ENCODE data around the gene METTL22.

METTL22 gene

GRCh38 chr16:8622315-8622656, 788 bp downstream of the METTL22 start:
- TF ChIP-seq CTCF (IDR thresholded peaks at IDR 0.05; ENCODE audit: insufficient read depth, low read length, poor library complexity, severe bottlenecking) = no peak
- no peak for DNase-seq (ENCODE audit: extremely low read depth, insufficient read length)
- Histone ChIP-seq H3K36me3 (ENCODE audit: control insufficient read depth, insufficient read depth, low read length) (peaks cover 8% of the 10 kb centered on the region), H3K27me3 (replicated peaks; ENCODE audit: control insufficient read depth, insufficient read depth, low read length) (no peaks in the 10 kb centered on the region; the same call in 1 of the 2 replicates), H3K4me3 (replicated peaks; ENCODE audit: low read depth, low read length) (peak overlapping the region; percentile 97)

GRCh38 chr16:8623634-8624033, 2.1 kb downstream of the METTL22 start:
- DNase-seq (ENCODE audit: extremely low read depth, insufficient read length) = no peak
- peaks cover 14% of the 10 kb centered on the region for H3K36me3 ChIP-seq (ENCODE audit: control insufficient read depth, insufficient read depth, low read length)
- TF ChIP-seq CTCF (IDR thresholded peaks at IDR 0.05; ENCODE audit: insufficient read depth, low read length, poor library complexity, severe bottlenecking) = no peak
- no peaks in the 10 kb centered on the region; the same call in 1 of the 2 replicates for H3K27me3 ChIP-seq (replicated peaks; ENCODE audit: control insufficient read depth, insufficient read depth, low read length)
- no peak overlapping the region for H3K4me3 ChIP-seq (replicated peaks; ENCODE audit: low read depth, low read length)

- no peaks in the 10 kb centered on the region for H3K27me3 ChIP-seq (replicated peaks; ENCODE audit: control insufficient read depth, insufficient read depth, low read length)
- H3K4me3 ChIP-seq (replicated peaks; ENCODE audit: low read depth, low read length) = no peak overlapping the region
- no peak for TF ChIP-seq CTCF (IDR thresholded peaks at IDR 0.05; ENCODE audit: insufficient read depth, low read length, poor library complexity, severe bottlenecking)
- peaks cover 26% of the 10 kb centered on the region for H3K36me3 ChIP-seq (ENCODE audit: control insufficient read depth, insufficient read depth, low read length)
- no peak for DNase-seq (ENCODE audit: extremely low read depth, insufficient read length)
These were observed 4.1 kb downstream of the METTL22 start for GRCh38 chr16:8625491-8626087.

- H3K4me3 ChIP-seq (replicated peaks; ENCODE audit: low read depth, low read length) = no peak overlapping the region
- TF ChIP-seq CTCF (IDR thresholded peaks at IDR 0.05; ENCODE audit: insufficient read depth, low read length, poor library complexity, severe bottlenecking) = no peak
- H3K27me3 ChIP-seq (replicated peaks; ENCODE audit: control insufficient read depth, insufficient read depth, low read length) = no peaks in the 10 kb centered on the region
- H3K36me3 ChIP-seq (ENCODE audit: control insufficient read depth, insufficient read depth, low read length) = peaks cover 29% of the 10 kb centered on the region
- no peak for DNase-seq (ENCODE audit: extremely low read depth, insufficient read length)
These were observed 5.4 kb downstream of the METTL22 start for GRCh38 chr16:8626946-8627345.

- DNase-seq (ENCODE audit: extremely low read depth, insufficient read length) = no peak
- TF ChIP-seq CTCF (IDR thresholded peaks at IDR 0.05; ENCODE audit: insufficient read depth, low read length, poor library complexity, severe bottlenecking) = no peak
- H3K36me3 ChIP-seq (ENCODE audit: control insufficient read depth, insufficient read depth, low read length) = peaks cover 29% of the 10 kb centered on the region
- H3K4me3 ChIP-seq (replicated peaks; ENCODE audit: low read depth, low read length) = no peak overlapping the region
- H3K27me3 ChIP-seq (replicated peaks; ENCODE audit: control insufficient read depth, insufficient read depth, low read length) = no peaks in the 10 kb centered on the region
These were observed 6.0 kb downstream of the METTL22 start for GRCh38 chr16:8627456-8627855.

Data from GM06990 (cell line).